T-helper 2 cell treated with Interferon-gamma antibody and Interleukin-4, amounts not matched to agents 100 ng/mL and 5 ng/mL, for 36 hours (primary cell): ENCODE results near the gene IL16. TPM values are rescaled to one million over a fixed set of nuclear protein-coding genes. Genes with fewer than 3 reads are reported as not detected.
"Not testable (repeated sequence)": the region's sequence is repeated elsewhere in the genome, so short reads cannot be mapped to it uniquely, and the experiment has no call there.

ENCODE experiments used
- intact Hi-C: fragments of 100-400 bp; cut with micrococcal nuclease; formaldehyde crosslinking; loops from one replicate; pipeline ENCODE4 v1.15.1; 2023
- total RNA-seq: library from RNA; stranded (reverse); gene quantifications from 2 replicates; pipeline ENCODE4 v1.2.3, GENCODE V29; 2022

The IL16 gene
- total RNA-seq, 1 donor from 2014 or later, result 199 TPM

DNA sequence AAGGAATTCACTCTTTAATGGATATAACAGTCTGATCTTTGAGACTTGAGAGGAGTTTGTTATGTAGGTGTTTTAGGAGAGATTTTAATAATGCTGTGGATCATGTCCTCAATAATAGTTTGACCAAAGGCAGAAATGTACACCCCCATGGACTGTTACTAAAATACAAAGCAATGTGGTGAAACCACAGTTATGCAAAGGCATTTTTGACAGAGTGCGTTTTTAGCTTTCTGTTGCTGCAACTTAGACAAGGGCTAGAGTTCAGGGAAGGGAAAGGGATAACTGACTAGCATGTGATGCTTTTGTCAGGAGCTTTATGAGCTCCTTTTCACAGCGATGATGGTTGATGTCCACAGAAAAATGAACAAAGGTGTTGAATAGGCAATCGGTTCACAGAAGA, 130.8 kb downstream of the IL16 start:
- intact Hi-C loops, result loop anchor here (10.0 kb wide), 1 partner anchor 717 kb away; the partner anchor contains the start of gene MEX3B

GRCh38 chr15:81329446-81329845, 132.8 kb downstream of the IL16 start:
- intact Hi-C loops, result loop anchor here (10.0 kb wide), 1 partner anchor 715 kb away; the partner anchor contains the start of gene MEX3B

- intact Hi-C loops, result no loop called here
Observed at GRCh38 chr15:81330366-81331090, 133.8 kb downstream of the IL16 start.

DNA sequence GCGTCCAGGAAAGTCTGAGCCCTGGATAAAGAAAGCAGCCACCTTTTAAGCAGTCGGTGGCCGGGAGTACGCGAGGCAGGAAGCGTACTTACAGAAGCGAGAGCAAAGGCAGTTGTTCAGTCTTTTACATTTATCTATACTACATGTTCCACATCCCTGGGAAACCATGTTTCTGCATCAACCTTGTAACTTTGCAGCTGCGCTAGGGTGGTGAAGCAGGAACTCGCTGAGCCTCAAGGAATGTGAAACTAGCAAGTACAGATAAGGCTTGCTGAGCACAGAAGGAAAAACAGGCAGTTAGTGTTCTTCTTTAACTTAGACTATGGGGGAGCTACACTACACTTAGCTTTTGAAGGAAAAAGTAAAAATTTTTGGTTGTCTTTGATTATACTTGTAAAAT, 134.5 kb downstream of the IL16 start:
- intact Hi-C loops, result not testable (repeated sequence)

- intact Hi-C loops, result no loop called here
Observed at GRCh38 chr15:81331600-81331999, 134.9 kb downstream of the IL16 start.

DNA sequence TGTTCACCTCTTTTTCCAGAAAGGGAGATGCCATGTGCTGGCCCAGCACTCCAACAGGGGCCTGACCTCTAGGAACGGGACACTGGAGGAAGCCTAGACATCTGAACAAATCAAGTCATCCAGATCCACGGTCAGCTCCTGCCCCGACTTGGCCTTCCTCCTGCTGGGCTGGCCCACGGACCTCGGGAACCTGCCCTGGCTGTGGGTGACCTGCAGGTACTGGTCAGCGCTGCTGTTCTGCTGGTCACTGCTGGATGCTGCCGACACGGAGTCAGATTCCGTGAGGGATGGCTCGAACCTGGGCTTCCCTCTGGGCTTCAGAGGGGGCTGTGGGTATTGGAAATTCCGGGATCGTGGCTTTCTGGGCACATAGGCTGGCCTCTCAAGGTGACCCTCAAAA, 135.6 kb downstream of the IL16 start:
- intact Hi-C loops, result no loop called here

- intact Hi-C loops, result no loop called here
Observed at GRCh38 chr15:81333363-81333762, 136.7 kb downstream of the IL16 start.

DNA sequence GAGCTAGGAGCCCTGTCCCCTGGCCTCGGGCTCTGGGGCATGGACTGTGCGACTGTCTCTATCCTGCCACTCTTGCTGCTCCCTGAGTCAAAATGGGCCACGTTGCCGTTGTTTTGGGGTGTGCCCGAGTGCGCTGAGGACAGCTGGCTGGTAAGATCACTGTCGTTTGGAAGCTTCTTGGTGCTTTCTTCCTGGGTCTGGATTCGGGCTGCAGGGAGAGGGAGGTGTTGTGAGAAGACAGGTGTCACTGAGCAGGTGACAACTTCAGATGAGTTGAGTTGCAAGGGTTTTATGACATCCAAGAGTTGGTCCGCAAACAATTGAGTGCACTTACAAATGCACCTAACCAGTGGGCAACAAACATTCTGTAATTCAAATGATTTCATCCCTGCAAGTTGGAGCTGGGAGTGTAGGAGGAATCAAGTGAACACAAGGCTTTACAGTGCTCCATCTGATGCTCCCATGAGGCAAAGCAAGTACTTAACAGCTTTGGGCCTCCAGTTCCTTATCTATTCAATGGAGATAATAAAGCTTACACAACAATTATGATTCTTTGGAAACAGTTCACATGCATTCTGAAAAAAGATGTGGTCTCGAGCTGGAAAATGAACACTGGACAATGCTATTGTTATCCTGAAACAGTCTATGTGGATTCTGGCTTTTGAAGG, 138.2 kb downstream of the IL16 start:
- intact Hi-C loops, result no loop called here

DNA sequence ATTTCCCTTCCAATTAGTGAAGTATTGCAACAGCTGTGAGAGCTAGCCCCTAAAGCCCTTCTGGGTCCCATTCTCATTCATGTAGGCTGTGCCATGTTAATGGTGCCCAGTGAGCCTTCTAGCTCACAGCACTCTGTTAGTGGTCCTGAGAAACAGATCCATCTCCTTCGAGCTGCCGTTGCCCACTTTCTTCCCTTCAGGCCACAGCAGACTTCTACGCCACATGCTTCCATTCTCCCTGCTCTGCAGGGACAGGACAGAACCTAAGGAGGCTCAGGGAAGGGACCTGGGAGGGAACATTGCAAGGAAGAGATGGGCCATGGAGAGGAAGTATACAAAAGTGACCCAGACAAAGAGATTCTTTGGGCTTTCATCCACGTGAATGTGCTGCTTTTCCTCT, 139.0 kb downstream of the IL16 start:
- intact Hi-C loops, result loop anchor here (1.0 kb wide), 1 partner anchor 60 kb away; no protein-coding TSS in a partner anchor

DNA sequence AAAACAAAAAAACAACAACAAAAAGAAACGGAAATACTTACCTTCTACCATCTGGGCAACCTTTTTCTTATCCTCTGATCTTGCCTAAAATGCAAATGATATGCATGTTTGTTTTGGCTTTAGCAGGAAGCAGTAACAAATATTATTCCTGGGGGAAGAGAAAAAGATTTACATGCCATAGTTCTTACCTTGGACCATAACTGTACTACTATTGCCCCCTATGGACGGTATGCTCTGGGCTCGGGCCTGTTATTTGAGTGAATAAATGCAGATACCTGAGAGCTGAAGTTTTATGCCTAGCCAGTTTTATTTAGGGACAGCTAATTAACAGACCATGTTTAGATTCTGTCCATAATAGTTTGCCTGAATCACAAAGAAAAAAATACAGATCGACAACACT, 139.9 kb downstream of the IL16 start:
- intact Hi-C loops, result loop anchor here (1.0 kb wide), 1 partner anchor 61 kb away; no protein-coding TSS in a partner anchor

DNA sequence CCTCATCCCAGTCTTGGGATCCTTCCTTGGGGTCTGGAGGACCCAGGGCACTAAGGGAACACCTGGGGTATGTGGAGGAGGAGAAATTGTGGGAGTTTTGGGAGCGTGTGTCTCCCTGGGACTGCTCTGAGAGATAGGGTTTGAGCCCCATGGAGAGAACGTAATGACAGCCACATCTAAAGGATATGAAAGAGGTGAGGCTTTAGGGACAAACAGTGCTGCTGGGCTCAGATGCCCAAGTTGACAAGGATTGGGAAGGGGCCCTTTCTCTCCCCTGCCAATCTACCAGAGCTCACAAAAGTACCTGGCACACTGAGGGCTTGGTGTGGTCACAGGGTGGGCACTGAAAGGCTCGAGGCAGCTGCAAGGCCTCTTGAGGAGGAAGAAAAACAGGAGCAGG, 140.6 kb downstream of the IL16 start:
- intact Hi-C loops, result no loop called here

GRCh38 chr15:81337713-81338157, 141.1 kb downstream of the IL16 start:
- intact Hi-C loops, result no loop called here

DNA sequence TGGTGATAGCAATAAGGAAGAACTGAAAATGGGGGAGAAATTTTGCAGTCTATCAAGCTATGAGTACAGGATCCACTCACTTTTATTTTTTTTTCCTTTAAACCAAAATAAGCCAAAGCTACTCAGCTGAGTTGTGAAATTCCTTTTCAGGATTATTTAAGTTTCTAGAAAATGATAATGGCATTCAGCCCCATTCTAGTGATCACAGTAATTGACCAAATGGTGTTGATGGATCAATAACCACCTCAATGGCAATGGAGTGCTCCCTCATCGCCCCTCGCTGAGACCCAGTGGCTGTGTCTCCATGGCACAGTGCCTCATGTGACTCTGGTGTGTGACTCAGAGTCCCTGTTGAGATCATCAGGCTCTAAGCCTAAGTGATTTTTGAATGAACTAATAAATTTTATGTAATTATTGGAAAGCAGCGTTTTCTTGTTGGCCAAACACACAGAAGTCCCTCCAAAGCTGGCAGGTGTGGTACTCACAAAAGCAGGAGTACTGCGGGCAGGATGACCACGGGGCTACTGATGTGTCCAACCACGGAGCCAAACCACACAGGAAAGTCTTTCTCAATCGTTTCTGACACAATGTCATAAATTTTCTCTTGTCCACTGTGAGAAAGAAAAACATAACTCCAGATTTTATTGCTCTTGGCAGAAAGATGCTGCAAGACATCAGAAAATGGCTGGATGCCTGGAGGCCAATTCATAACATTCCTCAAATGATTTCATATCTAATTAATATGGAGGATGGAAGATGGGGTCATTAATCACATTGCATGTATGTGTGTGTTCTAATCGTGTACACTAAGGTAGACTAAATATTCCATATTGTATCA, 141.7 kb downstream of the IL16 start:
- intact Hi-C loops, result no loop called here

DNA sequence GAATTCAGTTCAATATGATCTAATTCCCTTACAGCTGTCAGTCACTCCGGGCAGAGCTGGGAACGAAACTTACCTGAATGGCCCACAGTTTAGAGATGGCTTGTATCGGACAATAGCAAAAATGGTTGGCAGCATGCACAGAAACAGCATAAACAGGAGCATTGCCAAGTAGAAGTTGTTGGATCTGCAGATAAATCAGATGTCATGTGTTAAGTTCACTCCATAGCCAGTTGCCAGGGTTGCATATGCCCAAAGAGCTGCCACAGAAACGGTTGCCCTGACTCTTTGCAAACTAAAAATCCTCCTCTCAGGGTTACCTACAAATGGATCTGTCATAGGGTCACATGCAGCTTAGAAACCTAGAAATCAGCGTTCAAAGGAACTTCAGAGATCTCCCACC, 142.6 kb downstream of the IL16 start:
- intact Hi-C loops, result no loop called here

DNA sequence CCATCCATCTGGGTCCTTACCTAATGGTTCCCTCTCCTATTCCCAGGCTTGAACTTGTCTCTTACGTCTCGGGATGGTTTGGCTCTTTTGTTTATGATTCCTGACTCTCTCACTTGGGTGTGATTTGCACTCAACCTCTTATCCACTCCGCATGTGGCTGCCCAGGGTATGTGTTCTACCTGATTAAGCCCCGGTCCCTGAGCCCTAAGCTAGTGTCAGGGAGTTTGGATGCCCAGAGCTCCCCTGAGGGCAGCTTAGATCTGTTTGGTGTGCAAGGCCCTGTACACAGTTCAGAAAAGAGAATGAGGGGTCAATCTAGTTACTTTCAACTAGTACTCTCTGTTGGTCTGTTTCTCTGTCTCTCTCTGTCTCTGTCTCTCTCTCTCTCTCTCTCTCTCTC, 143.2 kb downstream of the IL16 start:
- intact Hi-C loops, result no loop called here

DNA sequence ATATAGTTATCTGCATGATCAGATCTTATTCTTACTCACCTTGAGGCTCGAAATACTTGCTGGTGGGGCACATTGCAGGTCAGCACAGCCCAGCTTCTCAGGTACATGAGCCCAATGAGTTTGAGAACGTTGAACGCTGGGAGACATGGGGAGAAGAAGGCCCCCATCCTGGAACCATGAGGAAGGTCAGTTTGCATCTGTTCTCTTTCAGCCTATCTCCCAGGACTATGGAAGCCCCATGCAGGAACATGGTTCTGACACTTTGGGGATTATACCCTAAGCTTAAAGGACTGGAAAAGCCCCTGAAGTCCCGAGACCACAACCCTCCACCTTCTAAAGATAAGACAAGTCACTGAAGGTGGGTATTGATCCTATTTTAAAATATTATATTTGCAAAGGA, 144.7 kb downstream of the IL16 start:
- intact Hi-C loops, result no loop called here

- intact Hi-C loops, result no loop called here
Observed at GRCh38 chr15:81343371-81343770, 146.7 kb downstream of the IL16 start.

DNA sequence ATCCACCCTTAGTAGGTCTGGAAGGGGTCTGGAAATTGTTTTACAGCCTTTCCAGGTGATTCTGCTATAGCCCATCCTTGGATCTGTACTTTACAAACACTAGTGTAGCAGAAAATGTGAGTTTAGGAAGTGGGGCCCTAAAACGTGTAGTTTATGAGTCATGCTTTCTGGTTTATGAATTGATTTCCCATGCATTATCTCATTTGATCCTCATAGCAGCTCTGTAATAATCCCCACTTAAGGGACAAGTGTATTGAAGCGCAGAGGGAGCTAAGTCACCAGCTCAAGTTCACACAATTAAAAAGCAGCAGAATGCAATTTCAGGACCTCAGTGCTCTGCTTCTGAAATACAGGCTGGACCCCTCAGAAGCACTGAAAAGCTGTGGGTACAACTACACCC, 149.9 kb downstream of the IL16 start:
- intact Hi-C loops, result no loop called here

DNA sequence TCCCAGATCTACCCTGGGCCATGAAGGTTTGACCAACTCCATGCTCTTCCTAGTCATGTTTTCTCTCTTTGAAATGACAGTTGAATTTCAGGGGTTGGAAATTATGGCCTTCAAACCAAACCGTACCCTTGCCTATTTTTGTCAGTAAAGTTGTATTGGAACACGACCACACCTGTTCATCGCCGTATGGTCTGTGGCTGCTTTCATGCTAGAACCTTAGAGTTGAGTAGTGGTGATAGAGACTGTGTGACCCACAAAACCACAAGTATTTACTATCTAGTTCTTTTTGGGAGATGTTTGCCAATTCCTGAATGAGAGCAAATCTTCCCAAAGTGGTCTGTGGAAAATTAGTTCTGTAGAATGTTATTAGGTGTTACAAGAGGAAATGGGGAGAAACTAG, 151.2 kb downstream of the IL16 start:
- intact Hi-C loops, result no loop called here

DNA sequence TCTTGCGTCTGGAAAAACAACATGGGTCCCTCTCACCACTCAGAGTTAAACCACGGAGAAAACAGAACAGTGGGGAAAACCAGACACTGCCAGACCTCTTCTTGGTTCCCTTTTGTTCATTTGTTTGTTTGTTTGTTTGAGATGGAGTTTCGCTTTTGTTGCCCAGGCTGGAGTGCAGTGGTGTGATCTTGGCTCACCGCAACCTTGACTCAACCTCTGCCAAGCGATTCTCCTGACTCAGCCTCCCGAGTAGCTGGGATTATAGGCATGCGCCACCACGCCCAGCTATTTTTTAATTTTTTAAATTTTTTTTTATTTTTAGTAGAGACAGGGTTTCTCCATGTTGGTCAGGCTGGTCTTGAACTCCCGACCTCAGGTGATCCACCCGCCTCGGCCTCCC, 152.0 kb downstream of the IL16 start:
- intact Hi-C loops, result not testable (repeated sequence)

- intact Hi-C loops, result no loop called here
Observed at GRCh38 chr15:81349271-81349670, 152.6 kb downstream of the IL16 start.

DNA sequence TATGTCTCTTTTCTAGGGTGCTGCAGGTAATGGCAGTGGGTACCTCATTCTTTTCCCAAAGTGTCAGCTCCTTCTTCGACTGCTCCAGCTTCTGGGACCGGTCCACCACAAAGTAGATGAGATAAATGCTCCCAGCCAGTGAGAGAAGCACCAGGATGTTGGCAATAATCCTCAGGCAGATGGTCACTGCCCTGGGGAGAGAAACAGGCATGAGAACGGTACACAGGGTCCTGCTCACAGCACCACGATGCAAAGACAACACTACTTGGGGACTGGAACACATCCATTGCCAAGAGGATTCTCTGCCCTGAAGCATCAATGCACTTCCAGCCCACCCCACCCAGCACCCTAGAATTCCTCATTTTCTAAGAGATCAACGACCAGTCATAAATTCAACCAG, 155.0 kb downstream of the IL16 start:
- intact Hi-C loops, result no loop called here
